Measurements from ENCODE around the gene PDLIM3.
"Not testable (repeated sequence)": the region's sequence is repeated elsewhere in the genome, so short reads cannot be mapped to it uniquely, and the experiment has no call there.

The PDLIM3 gene

GRCh38 chr4:185554365-185555126, 19.2 kb upstream of the PDLIM3 start:
- no peak for DNase-seq (ENCODE audit: low read depth)

DNA sequence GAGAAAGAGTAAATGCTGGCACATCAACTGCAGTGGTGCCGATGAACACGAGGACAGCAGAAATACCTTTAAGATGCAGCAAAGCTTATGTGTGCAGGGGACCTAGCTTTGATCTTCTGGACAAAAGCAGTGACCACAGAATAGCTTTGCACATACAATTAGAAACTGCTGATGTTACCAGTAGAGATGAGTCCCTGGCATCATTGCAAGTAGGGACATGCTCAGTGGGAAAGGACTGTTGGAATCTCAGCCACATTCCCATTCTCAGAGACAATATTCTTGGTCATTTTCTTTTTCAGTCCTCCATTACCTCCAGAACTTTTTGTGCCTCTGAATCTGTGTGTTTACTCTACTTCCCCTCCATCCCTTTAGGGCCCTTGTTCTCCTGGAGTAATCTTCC, 16.9 kb upstream of the PDLIM3 start:
- DNase-seq (ENCODE audit: low read depth) = no peak

DNA sequence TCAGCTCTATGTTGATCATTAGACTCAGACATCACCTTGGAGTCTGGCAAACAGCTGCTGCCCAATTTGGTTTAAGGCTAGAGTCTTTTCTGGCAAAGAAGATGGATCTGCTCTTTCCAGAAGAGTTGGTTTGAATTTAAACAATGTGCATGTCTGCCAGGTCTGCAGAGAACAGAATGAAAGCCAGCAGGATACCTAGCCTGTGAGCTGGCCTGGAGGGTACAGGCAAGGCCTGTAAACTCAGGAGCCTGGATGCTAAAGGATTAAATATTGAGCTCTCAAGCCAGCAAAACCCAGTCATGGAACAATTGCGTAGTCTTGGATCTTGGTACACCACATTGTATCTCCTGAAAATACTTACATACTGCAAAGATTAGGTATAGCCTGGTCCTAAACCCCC, 15.6 kb upstream of the PDLIM3 start:
- DNase-seq (ENCODE audit: low read depth) = no peak

- DNase-seq (ENCODE audit: low read depth) = no peak
Observed at GRCh38 chr4:185549095-185549639, 13.9 kb upstream of the PDLIM3 start.

- no peak for DNase-seq (ENCODE audit: low read depth)
Observed at GRCh38 chr4:185548587-185548986, 13.3 kb upstream of the PDLIM3 start.

DNA sequence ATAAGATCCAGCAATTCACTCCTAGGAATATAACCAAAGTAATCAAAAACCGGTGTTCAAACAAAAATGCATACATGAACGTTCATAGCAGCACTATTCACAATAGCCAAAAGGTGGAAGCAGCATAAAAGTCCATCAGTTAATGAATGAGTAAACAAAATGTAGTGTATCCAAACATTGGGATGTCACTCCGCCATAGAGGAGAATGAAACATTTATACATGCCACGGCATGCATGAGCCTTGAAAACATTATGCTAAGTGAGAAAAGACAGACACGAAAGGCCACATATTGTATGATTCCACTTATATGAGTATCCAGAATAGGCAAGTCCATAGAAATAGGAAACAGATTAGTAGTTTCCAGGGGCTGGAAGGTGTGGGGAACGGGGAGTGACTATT, 11.0 kb upstream of the PDLIM3 start:
- no peak for DNase-seq (ENCODE audit: low read depth)

GRCh38 chr4:185542626-185543315, 7.5 kb upstream of the PDLIM3 start:
- no peak for DNase-seq (ENCODE audit: low read depth)

DNA sequence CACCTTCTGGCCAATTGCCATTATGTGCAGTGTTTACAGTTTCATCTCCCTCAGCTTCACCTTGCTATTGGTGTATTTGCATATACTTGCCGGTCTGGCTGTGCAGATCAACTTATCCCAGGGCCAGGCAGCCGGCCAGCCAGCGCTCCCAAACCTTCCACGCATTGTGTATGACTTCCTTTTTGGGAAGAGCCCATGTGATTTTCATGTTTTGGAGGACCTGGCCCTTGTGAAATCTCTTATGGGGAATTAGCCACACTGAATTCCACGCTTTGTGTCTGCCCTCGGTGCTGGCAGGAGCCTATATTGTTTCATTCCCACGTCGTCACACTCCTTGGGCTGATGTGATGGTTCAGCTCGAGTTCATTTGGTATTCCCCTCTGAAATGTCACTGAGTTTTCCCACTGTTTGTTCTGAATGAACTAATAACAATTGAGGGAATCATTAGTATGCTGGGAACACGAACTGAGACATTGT, 6.0 kb upstream of the PDLIM3 start:
- no peak for DNase-seq (ENCODE audit: low read depth)

GRCh38 chr4:185540487-185541120, 5.3 kb upstream of the PDLIM3 start:
- DNase-seq (ENCODE audit: low read depth) = no peak

DNA sequence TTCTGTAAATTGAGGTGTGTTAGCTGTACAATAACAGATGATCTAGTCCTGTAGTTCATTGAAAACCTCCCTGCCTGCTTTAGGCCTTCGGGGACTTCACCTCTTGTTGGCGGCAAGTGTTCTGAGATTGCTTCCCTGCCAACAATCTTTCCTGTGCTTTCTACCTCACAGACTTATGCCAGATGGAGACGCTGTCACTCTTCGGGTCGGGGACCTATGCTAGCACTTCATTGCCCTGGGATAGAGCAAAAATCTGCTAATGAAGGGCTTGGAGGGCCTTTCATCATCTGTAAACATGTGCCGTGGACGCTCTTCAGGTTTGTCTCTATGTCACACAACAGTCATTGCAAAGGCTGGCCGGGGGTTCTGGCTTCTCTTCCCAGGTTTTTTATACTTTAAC, 4.7 kb upstream of the PDLIM3 start:
- no peak for DNase-seq (ENCODE audit: low read depth)

DNA sequence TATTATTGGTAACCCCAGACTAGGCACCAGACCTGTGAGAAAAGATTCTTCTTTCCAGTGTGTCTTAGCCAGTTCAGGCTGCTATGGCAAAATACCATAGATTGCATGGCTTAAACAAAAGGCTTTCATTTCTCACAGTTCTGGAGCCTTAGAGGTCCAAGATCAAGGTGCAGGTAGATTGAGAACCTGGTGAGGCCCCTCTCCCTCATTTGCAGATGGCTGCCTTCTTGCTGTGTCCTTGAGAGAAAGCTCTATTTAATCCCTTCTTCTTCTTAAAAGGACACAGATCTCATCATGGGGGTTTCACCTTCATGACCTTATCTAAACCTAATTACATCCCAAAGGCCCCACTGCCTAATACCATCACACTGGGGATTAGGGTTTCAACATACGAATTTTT, 3.5 kb upstream of the PDLIM3 start:
- no peak for DNase-seq (ENCODE audit: low read depth)

DNA sequence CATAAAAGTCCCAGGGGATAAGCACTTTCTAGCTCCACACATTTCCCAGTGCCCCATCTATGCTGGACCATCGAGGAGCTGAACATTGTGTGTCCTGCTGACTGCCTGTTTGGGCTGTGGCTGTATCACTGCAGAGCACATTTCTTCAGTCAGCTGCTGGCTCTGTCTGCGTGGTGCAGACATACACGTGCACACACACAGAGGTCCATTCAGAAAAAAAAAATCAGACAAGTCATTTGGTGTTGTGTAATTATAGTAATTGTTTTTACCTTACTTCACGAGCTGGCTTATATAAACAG, 1.1 kb upstream of the PDLIM3 start:
- no peak for DNase-seq (ENCODE audit: low read depth)

GRCh38 chr4:185535612-185536410, 504 bp upstream of the PDLIM3 start:
- no peak for DNase-seq (ENCODE audit: low read depth)

- DNase-seq (ENCODE audit: low read depth) = no peak
Observed at GRCh38 chr4:185534511-185534865, 819 bp downstream of the PDLIM3 start.

GRCh38 chr4:185532795-185533324, 2.4 kb downstream of the PDLIM3 start:
- DNase-seq (ENCODE audit: low read depth) = no peak

- no peak for DNase-seq (ENCODE audit: low read depth)
Observed at GRCh38 chr4:185532293-185532692, 3.0 kb downstream of the PDLIM3 start.

DNA sequence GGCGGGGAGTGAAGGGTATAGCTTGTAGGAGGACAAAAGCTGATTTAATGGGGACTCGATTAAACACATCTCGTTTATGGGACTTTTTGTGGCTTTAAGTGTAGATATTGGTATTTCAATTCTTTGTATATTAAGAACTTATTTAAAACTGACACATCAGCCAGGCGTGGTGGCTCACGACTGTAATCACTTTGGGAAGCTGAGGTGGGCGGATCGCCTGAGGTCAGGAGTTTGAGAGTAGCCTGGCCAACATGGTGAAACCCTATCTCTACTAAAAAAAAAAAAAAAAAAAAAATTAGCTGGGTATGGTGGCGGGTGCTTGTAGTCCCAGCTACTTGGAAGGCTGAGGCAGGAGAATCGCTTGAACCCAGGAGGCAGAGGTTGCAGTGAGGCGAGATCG, 3.7 kb downstream of the PDLIM3 start:
- DNase-seq (ENCODE audit: low read depth) = not testable (repeated sequence)

GRCh38 chr4:185529413-185529812, 5.9 kb downstream of the PDLIM3 start:
- no peak for DNase-seq (ENCODE audit: low read depth)

GRCh38 chr4:185524888-185525863, 10.1 kb downstream of the PDLIM3 start:
- DNase-seq (ENCODE audit: low read depth) = no peak

- no peak for DNase-seq (ENCODE audit: low read depth)
Observed at GRCh38 chr4:185523862-185524261, 11.4 kb downstream of the PDLIM3 start.

GRCh38 chr4:185522451-185522850, 12.9 kb downstream of the PDLIM3 start:
- DNase-seq (ENCODE audit: low read depth) = no peak
